ENCODE data around the gene CDC73. TPM values are rescaled to one million over a fixed set of nuclear protein-coding genes. Genes with fewer than 3 reads are reported as not detected.

The CDC73 gene
- total RNA-seq, 1 experiment from 2014 or later, result 78.2 TPM

- Histone ChIP-seq H3K9me3 (ENCODE audit: control insufficient read depth, insufficient read depth, low read depth, low read length) (no peaks in the 10 kb centered on the region), H3K27me3 (ENCODE audit: control insufficient read depth, insufficient read depth, low read length) (no peaks in the 10 kb centered on the region), H3K4me3 (ENCODE audit: low read depth in 2 of 2, low read length in 2 of 2) (no peak overlapping the region), H3K36me3 (ENCODE audit: control insufficient read depth, insufficient read depth, low read length) (no peaks in the 10 kb centered on the region), H3K4me1 (ENCODE audit: control insufficient read depth, insufficient read depth, low read length) (no peaks in the 10 kb centered on the region), H3K27ac (ENCODE audit: low read length) (no peak overlapping the region)
- ChIA-PET POLR2A (no interaction called here), CTCF (no interaction called here)
- in situ Hi-C loops (cut with HindIII; ENCODE audit: low pct_unique_long_range_greater_than_20kb, low sequenced_read_pairs) (no loop called here), intact Hi-C loops (cut with micrococcal nuclease; ENCODE audit: unreplicated experiment) (no loop called here)
- DNase-seq (ENCODE audit: low read depth, low spot score) (no peak), ATAC-seq (no peak)
- TF ChIP-seq SIN3A (IDR thresholded peaks at IDR 0.05; ENCODE audit: borderline replicate concordance, insufficient read depth, low read depth, low read length), result no peak
- no peak for TF ChIP-seq POLR2AphosphoS5 (IDR thresholded peaks at IDR 0.05; ENCODE audit: low read depth, low read length)
- TF ChIP-seq CTCF (IDR thresholded peaks at IDR 0.05), result no peak
- no peak for TF ChIP-seq REST (IDR thresholded peaks at IDR 0.05; ENCODE audit: insufficient read depth in 1 of 2, low read depth in 2 of 2, low read length in 1 of 2)
- no peak for TF ChIP-seq TCF7L2 (IDR thresholded peaks at IDR 0.05; ENCODE audit: low read depth, low read length)
- BruUV-seq (replicated peaks), result no TSS peak
These were observed 70.8 kb downstream of the CDC73 start for GRCh38 chr1:193192586-193192985.

- CTCF ChIA-PET, result no interaction called here
- ATAC-seq, result no peak
These were observed 78.1 kb downstream of the CDC73 start for GRCh38 chr1:193199940-193200339.

More at GRCh38 chr1:193199940-193200339, 78.1 kb downstream of the CDC73 start:
- H3K27me3 ChIP-seq (ENCODE audit: control insufficient read depth, insufficient read depth, low read length), result no peaks in the 10 kb centered on the region
- POLR2A ChIA-PET, result interaction anchor here (0.6 kb wide), 1 partner anchor 129 kb away, joined by 3 read pairs; no protein-coding TSS in a partner anchor
- in situ Hi-C loops (cut with HindIII; ENCODE audit: low pct_unique_long_range_greater_than_20kb, low sequenced_read_pairs) (no loop called here), intact Hi-C loops (cut with micrococcal nuclease; ENCODE audit: unreplicated experiment) (no loop called here)
- BruUV-seq (replicated peaks), result no TSS peak
- H3K4me1 ChIP-seq (ENCODE audit: control insufficient read depth, insufficient read depth, low read length), result no peaks in the 10 kb centered on the region; the same call in 1 of the 2 replicates
- H3K36me3 ChIP-seq (ENCODE audit: control insufficient read depth, insufficient read depth, low read length), result no peaks in the 10 kb centered on the region
- no peak for DNase-seq (ENCODE audit: low read depth, low spot score)
- no peak overlapping the region for H3K4me3 ChIP-seq (ENCODE audit: low read depth in 2 of 2, low read length in 2 of 2)
- no peaks in the 10 kb centered on the region for H3K9me3 ChIP-seq (ENCODE audit: control insufficient read depth, insufficient read depth, low read depth, low read length)
- TF ChIP-seq REST (IDR thresholded peaks at IDR 0.05; ENCODE audit: insufficient read depth in 1 of 2, low read depth in 2 of 2, low read length in 1 of 2) (no peak), CTCF (IDR thresholded peaks at IDR 0.05) (no peak), SIN3A (IDR thresholded peaks at IDR 0.05; ENCODE audit: borderline replicate concordance, insufficient read depth, low read depth, low read length) (no peak), POLR2AphosphoS5 (IDR thresholded peaks at IDR 0.05; ENCODE audit: low read depth, low read length) (no peak), TCF7L2 (IDR thresholded peaks at IDR 0.05; ENCODE audit: low read depth, low read length) (no peak)
- H3K27ac ChIP-seq (ENCODE audit: low read length), result no peak overlapping the region
